Measurements from ENCODE around the gene DNAJC18.

DNAJC18 gene

GRCh38 chr5:139419226-139420192, 19.8 kb downstream of the DNAJC18 start:
- H3K36me3 ChIP-seq (ENCODE audit: insufficient read depth, low read length) = peaks cover 15% of the 10 kb centered on the region
- no peaks in the 10 kb centered on the region for H3K27me3 ChIP-seq (ENCODE audit: control insufficient read depth, insufficient read depth, low read length)
- H3K4me1 ChIP-seq (ENCODE audit: control insufficient read depth, insufficient read depth, low read length) = peaks cover 9% of the 10 kb centered on the region
- no peak overlapping the region for H3K4me3 ChIP-seq (ENCODE audit: low read length)
- no peaks in the 10 kb centered on the region for H3K9me3 ChIP-seq (replicated peaks; ENCODE audit: low read length)
- H3K4me2 ChIP-seq (ENCODE audit: low read length) = no peak overlapping the region
- H3K9ac ChIP-seq (ENCODE audit: low read depth, low read length) = no peak overlapping the region

GRCh38 chr5:139418793-139419192, 20.5 kb downstream of the DNAJC18 start:
- H3K9me3 ChIP-seq (replicated peaks; ENCODE audit: low read length) = no peaks in the 10 kb centered on the region
- no peak overlapping the region for H3K4me3 ChIP-seq (ENCODE audit: low read length)
- H3K9ac ChIP-seq (ENCODE audit: low read depth, low read length) = no peak overlapping the region
- peaks cover 9% of the 10 kb centered on the region for H3K4me1 ChIP-seq (ENCODE audit: control insufficient read depth, insufficient read depth, low read length)
- no peaks in the 10 kb centered on the region for H3K27me3 ChIP-seq (ENCODE audit: control insufficient read depth, insufficient read depth, low read length)
- H3K36me3 ChIP-seq (ENCODE audit: insufficient read depth, low read length) = peaks cover 15% of the 10 kb centered on the region
- no peak overlapping the region for H3K4me2 ChIP-seq (ENCODE audit: low read length)

- peaks cover 9% of the 10 kb centered on the region for H3K4me1 ChIP-seq (ENCODE audit: control insufficient read depth, insufficient read depth, low read length)
- no peaks in the 10 kb centered on the region for H3K27me3 ChIP-seq (ENCODE audit: control insufficient read depth, insufficient read depth, low read length)
- no peaks in the 10 kb centered on the region for H3K9me3 ChIP-seq (replicated peaks; ENCODE audit: low read length)
- H3K4me3 ChIP-seq (ENCODE audit: low read length) = no peak overlapping the region
- H3K9ac ChIP-seq (ENCODE audit: low read depth, low read length) = no peak overlapping the region
- peaks cover 15% of the 10 kb centered on the region for H3K36me3 ChIP-seq (ENCODE audit: insufficient read depth, low read length)
- no peak overlapping the region for H3K4me2 ChIP-seq (ENCODE audit: low read length)
Observed at GRCh38 chr5:139417214-139417613, 22.1 kb downstream of the DNAJC18 start.

GRCh38 chr5:139416651-139417050, 22.7 kb downstream of the DNAJC18 start:
- no peaks in the 10 kb centered on the region for H3K9me3 ChIP-seq (replicated peaks; ENCODE audit: low read length)
- no peak overlapping the region for H3K9ac ChIP-seq (ENCODE audit: low read depth, low read length)
- peaks cover 9% of the 10 kb centered on the region for H3K4me1 ChIP-seq (ENCODE audit: control insufficient read depth, insufficient read depth, low read length)
- no peaks in the 10 kb centered on the region for H3K27me3 ChIP-seq (ENCODE audit: control insufficient read depth, insufficient read depth, low read length)
- no peak overlapping the region for H3K4me2 ChIP-seq (ENCODE audit: low read length)
- peaks cover 15% of the 10 kb centered on the region for H3K36me3 ChIP-seq (ENCODE audit: insufficient read depth, low read length)
- no peak overlapping the region for H3K4me3 ChIP-seq (ENCODE audit: low read length)

- Histone ChIP-seq H3K9me3 (replicated peaks; ENCODE audit: low read length) (no peaks in the 10 kb centered on the region), H3K9ac (ENCODE audit: low read depth, low read length) (no peak overlapping the region), H3K4me1 (ENCODE audit: control insufficient read depth, insufficient read depth, low read length) (peaks cover 12% of the 10 kb centered on the region), H3K4me2 (ENCODE audit: low read length) (no peak overlapping the region), H3K36me3 (ENCODE audit: insufficient read depth, low read length) (peaks cover 15% of the 10 kb centered on the region), H3K4me3 (ENCODE audit: low read length) (no peak overlapping the region), H3K27me3 (ENCODE audit: control insufficient read depth, insufficient read depth, low read length) (no peaks in the 10 kb centered on the region)
Observed at GRCh38 chr5:139415869-139416268, 23.5 kb downstream of the DNAJC18 start.

- no peak overlapping the region for H3K4me2 ChIP-seq (ENCODE audit: low read length)
- no peaks in the 10 kb centered on the region for H3K27me3 ChIP-seq (ENCODE audit: control insufficient read depth, insufficient read depth, low read length)
- peaks cover 12% of the 10 kb centered on the region for H3K4me1 ChIP-seq (ENCODE audit: control insufficient read depth, insufficient read depth, low read length)
- H3K9ac ChIP-seq (ENCODE audit: low read depth, low read length) = no peak overlapping the region
- H3K36me3 ChIP-seq (ENCODE audit: insufficient read depth, low read length) = peaks cover 12% of the 10 kb centered on the region
- H3K4me3 ChIP-seq (ENCODE audit: low read length) = no peak overlapping the region
- no peaks in the 10 kb centered on the region for H3K9me3 ChIP-seq (replicated peaks; ENCODE audit: low read length)
Observed at GRCh38 chr5:139415221-139415861, 24.0 kb downstream of the DNAJC18 start.

GRCh38 chr5:139414581-139415130, 24.7 kb downstream of the DNAJC18 start:
- Histone ChIP-seq H3K36me3 (ENCODE audit: insufficient read depth, low read length) (peaks cover 5% of the 10 kb centered on the region), H3K9ac (ENCODE audit: low read depth, low read length) (no peak overlapping the region), H3K4me2 (ENCODE audit: low read length) (no peak overlapping the region), H3K9me3 (replicated peaks; ENCODE audit: low read length) (no peaks in the 10 kb centered on the region), H3K4me3 (ENCODE audit: low read length) (no peak overlapping the region), H3K4me1 (ENCODE audit: control insufficient read depth, insufficient read depth, low read length) (peaks cover 12% of the 10 kb centered on the region), H3K27me3 (ENCODE audit: control insufficient read depth, insufficient read depth, low read length) (no peaks in the 10 kb centered on the region)

GRCh38 chr5:139413963-139414362, 25.4 kb downstream of the DNAJC18 start:
- Histone ChIP-seq H3K27me3 (ENCODE audit: control insufficient read depth, insufficient read depth, low read length) (no peaks in the 10 kb centered on the region), H3K9me3 (replicated peaks; ENCODE audit: low read length) (no peaks in the 10 kb centered on the region), H3K9ac (ENCODE audit: low read depth, low read length) (no peak overlapping the region), H3K4me2 (ENCODE audit: low read length) (no peak overlapping the region), H3K36me3 (ENCODE audit: insufficient read depth, low read length) (no peaks in the 10 kb centered on the region), H3K4me3 (ENCODE audit: low read length) (no peak overlapping the region), H3K4me1 (ENCODE audit: control insufficient read depth, insufficient read depth, low read length) (peaks cover 12% of the 10 kb centered on the region)

- Histone ChIP-seq H3K9ac (ENCODE audit: low read depth, low read length) (no peak overlapping the region), H3K4me1 (ENCODE audit: control insufficient read depth, insufficient read depth, low read length) (peaks cover 12% of the 10 kb centered on the region), H3K27me3 (ENCODE audit: control insufficient read depth, insufficient read depth, low read length) (no peaks in the 10 kb centered on the region), H3K36me3 (ENCODE audit: insufficient read depth, low read length) (no peaks in the 10 kb centered on the region), H3K4me2 (ENCODE audit: low read length) (no peak overlapping the region), H3K9me3 (replicated peaks; ENCODE audit: low read length) (no peaks in the 10 kb centered on the region), H3K4me3 (ENCODE audit: low read length) (no peak overlapping the region)
Observed at GRCh38 chr5:139413153-139413552, 26.2 kb downstream of the DNAJC18 start.

- H3K4me3 ChIP-seq (ENCODE audit: low read length) = no peak overlapping the region
- peaks cover 12% of the 10 kb centered on the region for H3K4me1 ChIP-seq (ENCODE audit: control insufficient read depth, insufficient read depth, low read length)
- no peak overlapping the region for H3K4me2 ChIP-seq (ENCODE audit: low read length)
- H3K9me3 ChIP-seq (replicated peaks; ENCODE audit: low read length) = no peaks in the 10 kb centered on the region
- no peak overlapping the region for H3K9ac ChIP-seq (ENCODE audit: low read depth, low read length)
- no peaks in the 10 kb centered on the region for H3K36me3 ChIP-seq (ENCODE audit: insufficient read depth, low read length)
- H3K27me3 ChIP-seq (ENCODE audit: control insufficient read depth, insufficient read depth, low read length) = no peaks in the 10 kb centered on the region
Observed at GRCh38 chr5:139410993-139411828, 28.1 kb downstream of the DNAJC18 start.

All from skeletal muscle satellite cell (primary cell).